ENCODE data around the gene RASEF.

The RASEF gene

DNA sequence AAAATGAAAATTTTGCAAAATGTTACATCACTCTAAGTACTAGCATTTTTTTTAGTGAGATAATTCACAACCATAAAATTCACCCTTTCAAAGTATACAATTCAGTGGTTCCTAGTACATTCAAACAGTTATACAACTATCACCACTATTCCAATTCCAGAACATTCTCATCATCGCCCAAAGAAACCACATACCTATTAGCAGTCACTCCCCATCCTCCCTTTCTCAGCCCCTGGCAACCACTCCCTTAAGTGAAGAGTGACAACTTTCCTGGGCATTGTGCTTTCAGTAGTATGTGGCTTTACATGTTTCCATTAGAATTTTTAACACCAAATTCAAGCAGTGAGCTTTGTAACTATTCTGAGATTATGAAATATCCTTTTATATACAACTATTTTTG, 81.4 kb downstream of the RASEF start:
- TF ChIP-seq HDGF (IDR thresholded peaks at IDR 0.05; ENCODE audit: borderline replicate concordance) (no peak), LEF1 (IDR thresholded peaks at IDR 0.05; ENCODE audit: borderline replicate concordance) (no peak), SP1 (IDR thresholded peaks at IDR 0.05) (no peak), L3MBTL2 (conservative IDR thresholded peaks at IDR 0.05) (no peak), TARDBP (IDR thresholded peaks at IDR 0.05) (no peak), ELF4 (IDR thresholded peaks at IDR 0.05) (no peak), FOXA1 (IDR thresholded peaks at IDR 0.05) (no peak), NFRKB (IDR thresholded peaks at IDR 0.05) (no peak), ARNT (IDR thresholded peaks at IDR 0.05) (no peak), SUZ12 (IDR thresholded peaks at IDR 0.05) (no peak), FOXM1 (IDR thresholded peaks at IDR 0.05; ENCODE audit: borderline replicate concordance) (no peak), FOXK2 (IDR thresholded peaks at IDR 0.05) (no peak)
- TF ChIP-seq, protein P1, sequence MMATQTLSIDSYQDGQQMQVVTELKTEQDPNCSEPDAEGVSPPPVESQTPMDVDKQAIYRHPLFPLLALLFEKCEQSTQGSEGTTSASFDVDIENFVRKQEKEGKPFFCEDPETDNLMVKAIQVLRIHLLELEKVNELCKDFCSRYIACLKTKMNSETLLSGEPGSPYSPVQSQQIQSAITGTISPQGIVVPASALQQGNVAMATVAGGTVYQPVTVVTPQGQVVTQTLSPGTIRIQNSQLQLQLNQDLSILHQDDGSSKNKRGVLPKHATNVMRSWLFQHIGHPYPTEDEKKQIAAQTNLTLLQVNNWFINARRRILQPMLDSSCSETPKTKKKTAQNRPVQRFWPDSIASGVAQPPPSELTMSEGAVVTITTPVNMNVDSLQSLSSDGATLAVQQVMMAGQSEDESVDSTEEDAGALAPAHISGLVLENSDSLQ (IDR thresholded peaks at IDR 0.05): no peak
- DNase-seq (ENCODE audit: extremely low spot score): no peak
- ChIA-PET POLR2A (no interaction called here), CTCF (no interaction called here)

GRCh38 chr9:82975176-82975575, 87.8 kb downstream of the RASEF start:
- ChIA-PET CTCF (no interaction called here), POLR2A (no interaction called here)
- TF ChIP-seq BHLHE40 (IDR thresholded peaks at IDR 0.05; ENCODE audit: borderline replicate concordance) (no peak), LEF1 (IDR thresholded peaks at IDR 0.05; ENCODE audit: borderline replicate concordance) (no peak), ARNT (IDR thresholded peaks at IDR 0.05) (no peak), ELF4 (IDR thresholded peaks at IDR 0.05) (no peak), FOXM1 (IDR thresholded peaks at IDR 0.05; ENCODE audit: borderline replicate concordance) (no peak), SP1 (IDR thresholded peaks at IDR 0.05) (no peak), ZNF384 (IDR thresholded peaks at IDR 0.05) (no peak), NFRKB (IDR thresholded peaks at IDR 0.05) (no peak), CTBP1 (IDR thresholded peaks at IDR 0.05; ENCODE audit: borderline replicate concordance) (no peak)
- DNase-seq (ENCODE audit: extremely low spot score): no peak

DNA sequence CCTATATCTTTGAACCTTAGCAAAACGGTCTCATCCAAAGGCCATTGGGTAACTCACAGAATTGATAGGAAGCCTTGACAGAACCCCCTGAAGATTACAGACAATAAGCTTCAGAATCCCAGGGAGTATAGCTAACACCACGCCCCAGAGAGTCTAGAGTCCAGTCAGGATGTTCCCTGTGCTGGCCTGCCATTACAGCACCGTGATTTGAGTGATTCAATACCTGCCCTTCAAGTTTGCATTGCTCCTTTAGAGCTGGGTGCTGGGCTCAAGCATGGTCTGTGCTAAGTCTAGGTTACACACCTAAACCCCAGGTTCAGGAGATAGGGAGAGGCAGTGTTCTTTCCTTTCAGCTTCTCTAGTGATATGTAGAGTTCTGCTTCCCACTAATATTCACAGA, 90.5 kb downstream of the RASEF start:
- TF ChIP-seq ZNF384 (IDR thresholded peaks at IDR 0.05) (no peak), LEF1 (IDR thresholded peaks at IDR 0.05; ENCODE audit: borderline replicate concordance) (no peak), SUZ12 (IDR thresholded peaks at IDR 0.05) (no peak), TARDBP (IDR thresholded peaks at IDR 0.05) (no peak), SP1 (IDR thresholded peaks at IDR 0.05) (no peak), NFRKB (IDR thresholded peaks at IDR 0.05) (no peak), L3MBTL2 (conservative IDR thresholded peaks at IDR 0.05) (no peak), FOXM1 (IDR thresholded peaks at IDR 0.05; ENCODE audit: borderline replicate concordance) (no peak), CTBP1 (IDR thresholded peaks at IDR 0.05; ENCODE audit: borderline replicate concordance) (no peak), ARNT (IDR thresholded peaks at IDR 0.05) (no peak), HDGF (IDR thresholded peaks at IDR 0.05; ENCODE audit: borderline replicate concordance) (no peak), BHLHE40 (IDR thresholded peaks at IDR 0.05; ENCODE audit: borderline replicate concordance) (no peak), FOXK2 (IDR thresholded peaks at IDR 0.05) (no peak), ELF4 (IDR thresholded peaks at IDR 0.05) (no peak), FOXA1 (IDR thresholded peaks at IDR 0.05) (no peak)
- TF ChIP-seq, protein P1 (IDR thresholded peaks at IDR 0.05): no peak
- CTCF ChIA-PET: no interaction called here
- no peak for DNase-seq (ENCODE audit: extremely low spot score)
- POLR2A ChIA-PET: no interaction called here

- ChIA-PET CTCF (no interaction called here), POLR2A (no interaction called here)
- DNase-seq (ENCODE audit: extremely low spot score): no peak
- TF ChIP-seq FOXA1 (IDR thresholded peaks at IDR 0.05) (no peak), BHLHE40 (IDR thresholded peaks at IDR 0.05; ENCODE audit: borderline replicate concordance) (no peak), NFRKB (IDR thresholded peaks at IDR 0.05) (no peak), L3MBTL2 (conservative IDR thresholded peaks at IDR 0.05) (no peak), SUZ12 (IDR thresholded peaks at IDR 0.05) (no peak), ELF4 (IDR thresholded peaks at IDR 0.05) (no peak), FOXM1 (IDR thresholded peaks at IDR 0.05; ENCODE audit: borderline replicate concordance) (no peak), ARNT (IDR thresholded peaks at IDR 0.05) (no peak), TARDBP (IDR thresholded peaks at IDR 0.05) (no peak)
- TF ChIP-seq, protein P1 (IDR thresholded peaks at IDR 0.05): no peak
Measured at GRCh38 chr9:82970359-82970758, 92.6 kb downstream of the RASEF start.

DNA sequence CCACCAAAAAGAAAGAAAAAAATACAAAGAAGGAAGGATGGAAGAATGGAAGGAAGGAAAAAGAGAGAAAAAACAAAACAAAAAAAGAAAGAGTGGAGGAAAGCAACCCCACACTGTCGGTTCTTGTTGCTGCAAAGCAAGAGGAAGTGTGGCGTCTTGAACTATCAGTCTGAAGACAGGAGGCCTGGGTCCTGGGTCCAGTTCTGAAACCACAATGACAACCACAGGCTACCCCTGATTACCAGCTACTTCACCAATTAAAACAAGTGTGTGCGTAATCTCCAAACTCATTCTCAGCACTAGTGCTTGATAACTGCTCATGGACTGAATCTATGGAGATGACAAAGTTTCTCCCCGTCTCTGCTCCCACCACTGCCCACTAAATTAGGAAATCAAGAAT, 93.7 kb downstream of the RASEF start:
- CTCF ChIA-PET: no interaction called here

More for the DNA sequence above, 93.7 kb downstream of the RASEF start:
- TF ChIP-seq BHLHE40 (IDR thresholded peaks at IDR 0.05; ENCODE audit: borderline replicate concordance) (no peak), FOXA1 (IDR thresholded peaks at IDR 0.05) (no peak), L3MBTL2 (conservative IDR thresholded peaks at IDR 0.05) (no peak), SP1 (IDR thresholded peaks at IDR 0.05) (no peak), TARDBP (IDR thresholded peaks at IDR 0.05) (no peak), FOXK2 (IDR thresholded peaks at IDR 0.05) (no peak), SUZ12 (IDR thresholded peaks at IDR 0.05) (no peak), NFRKB (IDR thresholded peaks at IDR 0.05) (no peak), LEF1 (IDR thresholded peaks at IDR 0.05; ENCODE audit: borderline replicate concordance) (no peak), CTBP1 (IDR thresholded peaks at IDR 0.05; ENCODE audit: borderline replicate concordance) (no peak), FOXM1 (IDR thresholded peaks at IDR 0.05; ENCODE audit: borderline replicate concordance) (no peak), HDGF (IDR thresholded peaks at IDR 0.05; ENCODE audit: borderline replicate concordance) (no peak), ZNF384 (IDR thresholded peaks at IDR 0.05) (no peak), ELF4 (IDR thresholded peaks at IDR 0.05) (no peak), ARNT (IDR thresholded peaks at IDR 0.05) (no peak)
- TF ChIP-seq, protein P1 (IDR thresholded peaks at IDR 0.05): no peak
- POLR2A ChIA-PET: no interaction called here
- no peak for DNase-seq (ENCODE audit: extremely low spot score)

Data from HEK293T (cell line).